Measurements from ENCODE around the gene PEBP1. TPM values are rescaled to one million over a fixed set of nuclear protein-coding genes. Genes with fewer than 3 reads are reported as not detected.

Gene PEBP1
- total RNA-seq, 4 donors from 2014 or later: 294 to 370 (median 337) TPM

DNA sequence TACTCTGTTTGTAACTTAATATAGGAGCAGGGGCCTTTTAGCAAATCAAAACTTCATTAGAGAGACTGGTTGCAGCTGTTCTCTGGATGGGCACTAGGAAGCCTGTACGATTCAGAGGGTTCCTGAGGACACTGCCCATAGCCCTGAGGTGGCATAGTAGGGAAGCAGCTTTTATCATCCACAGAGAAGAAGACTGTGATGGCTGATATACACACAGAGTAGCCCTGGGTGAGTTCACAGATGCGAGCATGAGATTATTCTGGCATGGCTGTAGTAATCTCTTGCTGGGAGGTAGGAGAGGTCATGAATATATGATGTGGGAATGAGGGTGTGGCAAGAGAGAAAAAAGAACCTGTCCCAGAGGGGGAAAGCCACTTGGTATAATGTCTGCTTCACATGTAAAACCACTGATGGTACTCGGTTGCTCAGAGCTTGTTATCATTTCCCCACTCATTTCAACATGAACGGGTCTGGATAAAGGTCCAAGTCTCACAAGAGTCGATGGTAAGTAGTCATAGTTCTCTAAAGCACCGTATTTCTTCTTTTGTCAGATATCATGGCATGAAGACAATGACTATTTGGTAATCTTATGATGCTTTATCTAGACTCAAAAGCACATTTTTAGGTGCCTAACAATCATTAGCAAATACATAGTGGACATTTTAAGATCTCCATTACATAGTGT, 52.0 kb downstream of the PEBP1 start:
- no peaks in the 10 kb centered on the region for H3K27me3 ChIP-seq
- H3K4me3 ChIP-seq: peak overlapping the region in 1 of 2 donors; percentile 47
- ATAC-seq: no peak
- TF ChIP-seq POLR2AphosphoS5 (IDR thresholded peaks at IDR 0.05) (no peak), EP300 (IDR thresholded peaks at IDR 0.05) (no peak), POLR2A (IDR thresholded peaks at IDR 0.05) (no peak)
- TF ChIP-seq, protein P1, sequence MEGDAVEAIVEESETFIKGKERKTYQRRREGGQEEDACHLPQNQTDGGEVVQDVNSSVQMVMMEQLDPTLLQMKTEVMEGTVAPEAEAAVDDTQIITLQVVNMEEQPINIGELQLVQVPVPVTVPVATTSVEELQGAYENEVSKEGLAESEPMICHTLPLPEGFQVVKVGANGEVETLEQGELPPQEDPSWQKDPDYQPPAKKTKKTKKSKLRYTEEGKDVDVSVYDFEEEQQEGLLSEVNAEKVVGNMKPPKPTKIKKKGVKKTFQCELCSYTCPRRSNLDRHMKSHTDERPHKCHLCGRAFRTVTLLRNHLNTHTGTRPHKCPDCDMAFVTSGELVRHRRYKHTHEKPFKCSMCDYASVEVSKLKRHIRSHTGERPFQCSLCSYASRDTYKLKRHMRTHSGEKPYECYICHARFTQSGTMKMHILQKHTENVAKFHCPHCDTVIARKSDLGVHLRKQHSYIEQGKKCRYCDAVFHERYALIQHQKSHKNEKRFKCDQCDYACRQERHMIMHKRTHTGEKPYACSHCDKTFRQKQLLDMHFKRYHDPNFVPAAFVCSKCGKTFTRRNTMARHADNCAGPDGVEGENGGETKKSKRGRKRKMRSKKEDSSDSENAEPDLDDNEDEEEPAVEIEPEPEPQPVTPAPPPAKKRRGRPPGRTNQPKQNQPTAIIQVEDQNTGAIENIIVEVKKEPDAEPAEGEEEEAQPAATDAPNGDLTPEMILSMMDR (IDR thresholded peaks at IDR 0.05): no peak
- WGBS, 2 donors (ENCODE audit: low coverage in 1 of 2): 18 to 31% methylated on average over 3 to 6 of the region's 6 CpGs
- no peaks in the 10 kb centered on the region for H3K36me3 ChIP-seq
- H3K4me1 ChIP-seq: peaks cover 4 to 56% (median 11%) of the 10 kb centered on the region in 3 donors
- H3K27ac ChIP-seq: peak overlapping the region; percentile 9 to 85 (median 75)
- no peaks in the 10 kb centered on the region for H3K9me3 ChIP-seq

DNA sequence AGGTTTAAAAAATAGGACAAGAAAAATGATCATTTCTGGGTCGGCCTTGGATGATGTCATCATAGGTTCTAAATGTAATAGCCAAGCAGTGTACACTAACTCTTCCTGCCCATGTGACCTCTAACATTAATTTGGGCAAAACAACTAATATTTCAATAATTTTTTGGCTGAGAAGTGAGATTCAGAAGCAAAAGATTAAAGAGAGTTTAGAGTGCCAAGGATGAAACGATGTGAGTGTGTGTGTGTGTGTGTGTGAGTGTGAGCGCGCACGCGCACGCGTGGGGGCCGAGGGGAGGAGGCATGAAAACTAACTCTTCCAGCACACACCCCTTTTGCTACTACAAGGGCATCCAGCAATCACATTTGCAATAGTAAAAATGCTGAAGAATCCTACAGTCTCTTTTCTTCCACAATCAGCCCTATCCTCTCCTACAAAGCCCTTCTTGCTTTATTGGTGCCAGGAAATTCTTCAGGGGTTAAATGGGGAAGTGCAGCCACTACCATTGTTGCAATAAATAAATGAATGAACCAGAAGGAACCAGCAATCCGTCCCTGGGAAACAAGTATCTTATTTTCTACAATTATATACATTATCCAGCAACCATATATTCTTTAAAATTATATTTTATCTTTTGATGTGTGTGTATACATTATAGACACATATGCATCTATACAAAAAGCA, 52.9 kb downstream of the PEBP1 start:
- WGBS, 2 donors (ENCODE audit: low coverage in 1 of 2): 5 to 10% methylated on average over 10 of the region's 10 CpGs
- Histone ChIP-seq H3K27ac (peak overlapping the region; percentile 9 to 88 (median 81)), H3K27me3 (no peaks in the 10 kb centered on the region), H3K4me1 (peaks cover 4 to 47% (median 11%) of the 10 kb centered on the region in 3 donors), H3K36me3 (peaks cover 0 to 9% of the 10 kb centered on the region in 2 donors), H3K4me3 (peak overlapping the region; percentile 34 to 47), H3K9me3 (no peaks in the 10 kb centered on the region)
- TF ChIP-seq POLR2A (IDR thresholded peaks at IDR 0.05) (no peak), POLR2AphosphoS5 (IDR thresholded peaks at IDR 0.05) (no peak), EP300 (IDR thresholded peaks at IDR 0.05) (no peak)
- TF ChIP-seq, protein P1 (IDR thresholded peaks at IDR 0.05): no peak
- peak; percentile 72 for ATAC-seq

DNA sequence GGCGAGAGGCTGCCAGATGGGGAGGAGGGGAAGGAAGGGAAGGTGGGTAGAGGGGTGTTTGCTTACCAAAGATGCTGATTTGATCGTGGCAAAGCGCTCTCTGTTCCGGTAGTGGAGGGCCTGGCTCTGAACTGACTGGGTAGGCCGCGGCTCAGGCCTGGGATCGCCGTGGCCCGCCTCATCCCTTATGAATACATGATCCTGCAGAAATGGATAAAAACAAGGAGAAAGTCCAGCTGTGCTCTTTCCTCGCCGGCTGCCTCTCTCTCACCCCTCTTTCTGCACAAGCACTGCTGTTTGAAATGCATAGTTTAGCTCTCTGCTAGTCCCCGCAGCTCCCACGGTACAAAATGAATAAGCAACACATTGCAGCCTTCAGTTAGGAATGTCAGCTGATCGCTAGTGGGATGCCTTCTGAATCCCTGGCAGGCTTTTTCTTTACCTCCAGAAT, 53.8 kb downstream of the PEBP1 start:
- ATAC-seq: peak; percentile 70

DNA sequence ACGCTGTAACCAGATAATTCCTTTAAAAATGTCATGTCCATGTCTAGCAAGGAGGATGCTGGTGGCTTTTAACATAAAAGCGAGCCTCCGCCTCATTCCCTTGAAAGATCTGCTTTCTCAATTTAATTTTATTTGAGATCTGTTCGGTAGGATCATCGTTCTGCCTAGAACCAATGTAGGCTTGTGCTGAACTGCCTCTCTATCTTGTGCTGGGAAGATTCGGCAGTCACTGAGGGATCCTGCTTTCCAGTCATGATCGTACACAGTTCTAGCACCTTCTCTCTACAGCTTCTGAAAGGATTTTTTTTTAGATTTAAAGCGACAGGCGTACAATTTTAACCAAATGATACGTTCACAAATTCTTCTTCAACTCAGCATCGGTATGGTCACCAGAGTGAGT, 54.3 kb downstream of the PEBP1 start:
- Histone ChIP-seq H3K9me3 (no peaks in the 10 kb centered on the region), H3K4me3 (peak overlapping the region; percentile 47 to 50), H3K27ac (peak overlapping the region; percentile 77 to 95 (median 86)), H3K36me3 (peaks cover 0 to 16% of the 10 kb centered on the region in 2 donors), H3K27me3 (no peaks in the 10 kb centered on the region), H3K4me1 (peaks cover 4 to 44% (median 11%) of the 10 kb centered on the region in 3 donors)
- TF ChIP-seq EP300 (IDR thresholded peaks at IDR 0.05): no peak
- ATAC-seq: peak; percentile 37
- 11 to 17% methylated on average over 11 of the region's 11 CpGs for WGBS, 2 donors (ENCODE audit: low coverage in 1 of 2)

More for the DNA sequence above, 53.8 kb downstream of the PEBP1 start:
- H3K4me1 ChIP-seq: peaks cover 4 to 44% (median 11%) of the 10 kb centered on the region in 3 donors
- H3K27me3 ChIP-seq: no peaks in the 10 kb centered on the region
- 0 to 30% methylated on average over 7 to 12 of the region's 14 CpGs for WGBS, 2 donors (ENCODE audit: low coverage in 1 of 2)
- TF ChIP-seq, protein P1 (IDR thresholded peaks at IDR 0.05): no peak
- no peak for TF ChIP-seq POLR2A (IDR thresholded peaks at IDR 0.05)
- TF ChIP-seq EP300 (IDR thresholded peaks at IDR 0.05): no peak
- no peak for TF ChIP-seq POLR2AphosphoS5 (IDR thresholded peaks at IDR 0.05)
- peak overlapping the region; percentile 77 to 95 (median 86) for H3K27ac ChIP-seq
- H3K9me3 ChIP-seq: no peaks in the 10 kb centered on the region
- H3K4me3 ChIP-seq: peak overlapping the region; percentile 47 to 50
- peaks cover 0 to 14% of the 10 kb centered on the region in 2 donors for H3K36me3 ChIP-seq

DNA sequence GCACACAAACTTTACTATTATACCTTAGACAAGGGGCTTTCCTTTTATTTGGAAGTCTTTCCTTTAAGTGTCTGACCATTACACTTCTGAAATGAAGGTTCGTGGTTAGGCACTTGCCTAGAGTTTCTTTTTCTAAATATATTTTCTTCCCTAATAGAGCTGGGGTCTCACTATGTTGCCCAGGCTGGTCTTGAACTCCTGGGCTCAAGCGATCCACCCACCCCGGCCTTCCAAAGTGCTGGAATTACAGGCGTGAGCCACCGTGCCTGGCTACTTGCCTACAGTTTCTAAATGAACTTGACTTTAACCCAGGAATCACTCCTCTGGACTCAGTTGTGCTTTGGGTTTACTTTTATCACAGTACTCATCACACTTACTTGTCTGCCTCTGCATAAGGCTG, 57.6 kb downstream of the PEBP1 start:
- H3K27me3 ChIP-seq: no peaks in the 10 kb centered on the region
- peaks cover 0 to 37% of the 10 kb centered on the region in 2 donors for H3K36me3 ChIP-seq
- TF ChIP-seq POLR2A (IDR thresholded peaks at IDR 0.05) (no peak), POLR2AphosphoS5 (IDR thresholded peaks at IDR 0.05) (no peak), EP300 (IDR thresholded peaks at IDR 0.05) (no peak)
- TF ChIP-seq, protein P1 (IDR thresholded peaks at IDR 0.05): no peak
- peaks cover 0 to 19% (median 4%) of the 10 kb centered on the region in 3 donors for H3K4me1 ChIP-seq
- no peaks in the 10 kb centered on the region for H3K9me3 ChIP-seq
- no peak for ATAC-seq
- no peak overlapping the region for H3K4me3 ChIP-seq
- no peak overlapping the region for H3K27ac ChIP-seq
- WGBS, 2 donors (ENCODE audit: low coverage in 1 of 2): 74 to 75% methylated on average over 3 of the region's 5 CpGs

Data from gastroesophageal sphincter (tissue), 4 donors.